Psoas muscle (tissue), 8 donors: Measurements from ENCODE around the gene FFAR1. TPM values are rescaled to one million over a fixed set of nuclear protein-coding genes. Genes with fewer than 3 reads are reported as not detected.
"Not testable (repeated sequence)": the region's sequence is repeated elsewhere in the genome, so short reads cannot be mapped to it uniquely, and the experiment has no call there.

ENCODE experiments used
- ATAC-seq, 4 donors: fragments of 200-7000 bp; cut with Tn5 transposase; one replicate each; pipeline ENCODE4 v1.9.1; 2020; ENCODE audit warnings: moderate library complexity in 3 of 4, mild to moderate bottlenecking in 2 of 4
- DNase-seq, 2 donors: peaks; one replicate each; pipeline ENCODE4 v3.0.0-alpha.2; 2020
- H3K27ac ChIP-seq: fragments of 200-600 bp; one replicate; pipeline ENCODE4 v1.8.0; 2022
- H3K27me3 ChIP-seq, 3 donors: fragments of 200-600 bp in 1 of 3; one replicate each; pipeline versions ENCODE4 v1.6.1 to v1.8.0; 2013 to 2022; ENCODE audit warnings: low read length in 2 of 3, mild to moderate bottlenecking in 2 of 3, moderate library complexity in 1 of 3; ENCODE audit not compliant: insufficient read depth in 3 of 3
- H3K36me3 ChIP-seq, 2 donors: fragments of 200-600 bp in 1 of 2; one replicate each; pipeline versions ENCODE4 v1.6.1 to v1.8.0; 2013 to 2022; ENCODE audit warnings: low read depth in 1 of 2, mild to moderate bottlenecking in 1 of 2, moderate library complexity in 1 of 2; ENCODE audit not compliant: insufficient read depth in 1 of 2
- H3K4me1 ChIP-seq: fragments of 200-600 bp; one replicate; pipeline ENCODE4 v1.8.0; 2022
- H3K4me3 ChIP-seq: fragments of 200-600 bp; one replicate; pipeline ENCODE4 v1.8.0; 2022; ENCODE audit warnings: mild to moderate bottlenecking
- H3K9me3 ChIP-seq: fragments of 200-600 bp; one replicate; pipeline ENCODE4 v1.8.0; 2022
- CTCF ChIP-seq: fragments of 200-600 bp; IDR thresholded peaks from one replicate; pipeline ENCODE4 v1.8.0; 2022; ENCODE audit warnings: antibody characterized with exemption
- WGBS, 3 donors: extraction: QIAGEN DNeasy Blood & Tissue Kit; methylation state at CpG; one replicate each; pipeline versions ENCODE4 v1.1.6 to v1.1.7; 2013; 5-methylcytosine and 5-hydroxymethylcytosine counted together
- intact Hi-C, 2 donors: fragments of 100-400 bp; cut with DNase I; formaldehyde crosslinking; loops; one replicate each; pipeline versions ENCODE4 v1.11.0 to v1.14.2; 2022
- polyA plus RNA-seq, 3 donors: library from polyadenylated mRNA; stranded (reverse); fragments of 200-250 nt; gene quantifications; one replicate each; pipeline ENCODE4 v1.2.3, GENCODE V29; 2013
- total RNA-seq, 4 donors: library from RNA; stranded (reverse); fragmentation: NEBNext Ultra II Directional in 2 of 4; extraction: Animal tissue kit (Norgen Biotek cat#: 25700) in 2 of 4; gene quantifications; one replicate each; pipeline versions ENCODE4 v1.2.1 to v1.2.4, GENCODE V29; 2021 to 2023
- donor health status: healthy with polysubstance abuse.
- donor health status: DM: no; HTN: no; CAD: no; lungs with moderate emphysema.
- donor health status: Bipolar disorder and iron deficiency.
- donor health status: healthy.
- donor health status: DM: yes; HTN: yes; CAD: no.
- donor health status: DM: no; HTN: no; CAD: no.
- donor health status: DM: no; HTN: no; CAD: no.
- donor health status: DM: yes; HTN: yes; CAD: no.

Gene FFAR1
- total and polyA plus RNA-seq, 7 donors, result not detected

GRCh38 chr19:35375505-35376307, 28.0 kb downstream of the FFAR1 start:
- intact Hi-C loops, result loop anchor here in 1 of 2 donors (2.0 kb wide), 1 partner anchor 17 kb away; the partner anchor contains the start of gene FFAR3
- Histone ChIP-seq H3K9me3 (no peaks in the 10 kb centered on the region), H3K4me3 (no peak overlapping the region), H3K27ac (no peak overlapping the region), H3K27me3 (peaks cover 0 to 2% (median 0%) of the 10 kb centered on the region in 3 donors), H3K36me3 (no peaks in the 10 kb centered on the region), H3K4me1 (no peaks in the 10 kb centered on the region)
- no peak for TF ChIP-seq CTCF
- no peak for DNase-seq
- no peak for ATAC-seq
- 75 to 78% (median 78%) methylated on average over 12 of the region's 12 CpGs for WGBS, 3 donors

GRCh38 chr19:35377656-35378055, 30.0 kb downstream of the FFAR1 start:
- WGBS, 3 donors, result 28 to 64% (median 56%) methylated on average over 1 of the region's 1 CpG
- DNase-seq (peak in 1 of 2 donors; percentile 69), ATAC-seq (no peak)
- Histone ChIP-seq H3K27ac (no peak overlapping the region), H3K4me3 (no peak overlapping the region), H3K27me3 (peaks cover 0 to 2% (median 0%) of the 10 kb centered on the region in 3 donors), H3K36me3 (no peaks in the 10 kb centered on the region), H3K4me1 (no peaks in the 10 kb centered on the region), H3K9me3 (no peaks in the 10 kb centered on the region)
- intact Hi-C loops, result loop anchor here in 1 of 2 donors (1.0 kb wide), 1 partner anchor 20 kb away; no protein-coding TSS in a partner anchor
- TF ChIP-seq CTCF, result no peak

GRCh38 chr19:35378356-35378755, 30.7 kb downstream of the FFAR1 start:
- TF ChIP-seq CTCF, result no peak
- Histone ChIP-seq H3K4me3 (no peak overlapping the region), H3K9me3 (no peaks in the 10 kb centered on the region), H3K4me1 (no peaks in the 10 kb centered on the region), H3K36me3 (no peaks in the 10 kb centered on the region), H3K27me3 (peaks cover 0 to 2% (median 0%) of the 10 kb centered on the region in 3 donors), H3K27ac (no peak overlapping the region)
- no peak for ATAC-seq
- intact Hi-C loops, result no loop called here
- 84 to 97% (median 90%) methylated on average over 3 of the region's 3 CpGs for WGBS, 3 donors
- DNase-seq, result no peak

GRCh38 chr19:35379545-35379944, 31.8 kb downstream of the FFAR1 start:
- H3K9me3 ChIP-seq, H3K4me1 ChIP-seq, H3K4me3 ChIP-seq, H3K27ac ChIP-seq, DNase-seq, intact Hi-C loops, H3K36me3 ChIP-seq, ATAC-seq, H3K27me3 ChIP-seq: not testable (repeated sequence)
- 85 to 92% (median 91%) methylated on average over 5 of the region's 5 CpGs for WGBS, 3 donors

GRCh38 chr19:35379992-35380391, 32.3 kb downstream of the FFAR1 start:
- Histone ChIP-seq H3K36me3 (no peaks in the 10 kb centered on the region), H3K27ac (no peak overlapping the region), H3K9me3 (no peaks in the 10 kb centered on the region), H3K27me3 (peaks cover 0 to 2% (median 0%) of the 10 kb centered on the region in 3 donors), H3K4me1 (no peaks in the 10 kb centered on the region), H3K4me3 (no peak overlapping the region)
- DNase-seq, result no peak
- ATAC-seq, result no peak
- WGBS, 3 donors, result 35 to 36% (median 35%) methylated on average over 1 of the region's 1 CpG
- intact Hi-C loops, result no loop called here
- TF ChIP-seq CTCF, result no peak
